ENCODE results near the gene BCR.
A peak's percentile ranks its signal among the peaks of the same experiment; 100 is the strongest.

Gene BCR

GRCh38 chr22:23268877-23269276, 88.6 kb downstream of the BCR start:
- no peak for TF ChIP-seq CTCF (IDR thresholded peaks at IDR 0.05; ENCODE audit: extremely low read depth, missing control alignments)
- DNase-seq (ENCODE audit: low spot score) = peak; percentile 69

- DNase-seq (ENCODE audit: low spot score) = peak; percentile 57
- TF ChIP-seq CTCF (IDR thresholded peaks at IDR 0.05; ENCODE audit: extremely low read depth, missing control alignments) = no peak
Observed at GRCh38 chr22:23269441-23270211, 89.3 kb downstream of the BCR start.

- no peak for TF ChIP-seq CTCF (IDR thresholded peaks at IDR 0.05; ENCODE audit: extremely low read depth, missing control alignments)
- no peak for DNase-seq (ENCODE audit: low spot score)
Observed at GRCh38 chr22:23270212-23270733, 90.0 kb downstream of the BCR start.

GRCh38 chr22:23270798-23271596, 90.7 kb downstream of the BCR start:
- DNase-seq (ENCODE audit: low spot score) = no peak
- TF ChIP-seq CTCF (IDR thresholded peaks at IDR 0.05; ENCODE audit: extremely low read depth, missing control alignments) = no peak

GRCh38 chr22:23271597-23271908, 91.2 kb downstream of the BCR start:
- TF ChIP-seq CTCF (IDR thresholded peaks at IDR 0.05; ENCODE audit: extremely low read depth, missing control alignments) = no peak
- DNase-seq (ENCODE audit: low spot score) = no peak

- DNase-seq (ENCODE audit: low spot score) = no peak
- TF ChIP-seq CTCF (IDR thresholded peaks at IDR 0.05; ENCODE audit: extremely low read depth, missing control alignments) = no peak
Observed at GRCh38 chr22:23272371-23272770, 92.1 kb downstream of the BCR start.

- no peak for DNase-seq (ENCODE audit: low spot score)
- TF ChIP-seq CTCF (IDR thresholded peaks at IDR 0.05; ENCODE audit: extremely low read depth, missing control alignments) = no peak
Observed at GRCh38 chr22:23272834-23273233, 92.5 kb downstream of the BCR start.

Measured in GM20000 (cell line).